ENCODE measurements around the gene CCDC150. TPM values are rescaled to one million over a fixed set of nuclear protein-coding genes. Genes with fewer than 3 reads are reported as not detected.

CCDC150 gene
- total and polyA plus RNA-seq, 9 of the 15 experiments (the other 6 are each of a cell fraction or from before 2014, with no cell fraction given): 4.4 to 23.1 (median 11.3) TPM

- in situ Hi-C loops (cut with MboI) (loop anchor here (25.0 kb wide), 1 partner anchor 610 kb away; no protein-coding TSS in a partner anchor), intact Hi-C loops (cut with micrococcal nuclease) (no loop called here)
- POLR2A ChIA-PET: no interaction called here
- H3K4me3 ChIP-seq: no peak overlapping the region
- H2AFZ ChIP-seq (ENCODE audit: low read depth, low read length): no peak overlapping the region
- BruUV-seq (replicated peaks): no TSS peak
- no peaks in the 10 kb centered on the region for H3K27me3 ChIP-seq (ENCODE audit: control insufficient read depth in 2 of 2, insufficient read depth in 2 of 2, low read length in 2 of 2)
- no peaks in the 10 kb centered on the region for H4K20me1 ChIP-seq (replicated peaks; ENCODE audit: control insufficient read depth, insufficient read depth, low read length)
- no peak for DNase-seq (ENCODE audit: extremely low read depth in 1 of 4, low spot score in 3 of 4)
- no peak overlapping the region for H3K9ac ChIP-seq (ENCODE audit: insufficient read depth in 1 of 2, low read depth in 2 of 2, low read length in 2 of 2)
- no peak for TF ChIP-seq RBM22 (IDR thresholded peaks at IDR 0.05; ENCODE audit: low read depth, low read length, poor library complexity, severe bottlenecking)
- no peak for TF ChIP-seq RFX1 (IDR thresholded peaks at IDR 0.05)
- no peak for TF ChIP-seq CHD7 (IDR thresholded peaks at IDR 0.05; ENCODE audit: low read depth, low read length)
- no peak for TF ChIP-seq ZBTB8A (IDR thresholded peaks at IDR 0.05; ENCODE audit: partially characterized antibody)
- no peak for TF ChIP-seq POLR3A (IDR thresholded peaks at IDR 0.05; ENCODE audit: borderline replicate concordance, extremely low read depth, insufficient read depth, insufficient read length)
- no peak for TF ChIP-seq RUNX1 (IDR thresholded peaks at IDR 0.05; ENCODE audit: low read depth)
- TF ChIP-seq ZNF77 (CRISPR knock-in tag; IDR thresholded peaks at IDR 0.05): no peak
- TF ChIP-seq ZNF583 (CRISPR knock-in tag; IDR thresholded peaks at IDR 0.05): no peak
- no peak for TF ChIP-seq ZNF764 (CRISPR knock-in tag; IDR thresholded peaks at IDR 0.05; ENCODE audit: low read depth)
- TF ChIP-seq PTRF (tag; IDR thresholded peaks at IDR 0.05): no peak
- H3K4me2 ChIP-seq (ENCODE audit: insufficient read depth, low read length): no peak overlapping the region
- H3K79me2 ChIP-seq (ENCODE audit: control insufficient read depth, insufficient read depth, low read length): no peaks in the 10 kb centered on the region
- no peaks in the 10 kb centered on the region; the same call in 2 of the 3 replicates for H3K36me3 ChIP-seq (ENCODE audit: control insufficient read depth, insufficient read depth, low read length)
- 100% methylated on average over 1 of the region's 1 CpG for WGBS (ENCODE audit: insufficient coverage, low coverage, missing lambda C conversion rate)
- ATAC-seq: no peak
- no peaks in the 10 kb centered on the region; a peak in 2 of 5 replicates for H3K4me1 ChIP-seq (replicated peaks in 1 of 2; ENCODE audit: control insufficient read depth in 2 of 2, insufficient read depth in 2 of 2, low read length in 2 of 2)
- H3K9me3 ChIP-seq (replicated peaks; ENCODE audit: control insufficient read depth, insufficient read depth, low read depth, low read length): no peaks in the 10 kb centered on the region
- FAIRE-seq: no peak
- no peaks in the 10 kb centered on the region for H3K9me1 ChIP-seq (ENCODE audit: control insufficient read depth, insufficient read depth, low read length)
- no peak overlapping the region for H3K27ac ChIP-seq (ENCODE audit: extremely low read depth, low read depth, low read length)
- CTCF ChIA-PET (ENCODE audit: low intra/inter-chr PET ratio): no interaction called here
Observed at GRCh38 chr2:196747400-196747799, 107.9 kb downstream of the CCDC150 start.

All from K562 (cell line).